Neuronal stem cell (in vitro differentiated cells): Measurements from ENCODE around the gene ANKFN1.

Experiments used
- DNase-seq: peaks from one replicate; pipeline ENCODE4 v3.0.0-alpha.2; 2013; ENCODE audit warnings: low spot score
- H2AFZ ChIP-seq: one replicate; pipeline ENCODE4 v1.6.1; 2013; ENCODE audit warnings: mild to moderate bottlenecking, low read length, inconsistent platforms
- H2AK5ac ChIP-seq: 2 replicates; pipeline ENCODE4 v1.6.1; 2013; ENCODE audit warnings: low read depth, mild to moderate bottlenecking, inconsistent platforms, low read length, moderate library complexity, mixed read lengths
- H2BK120ac ChIP-seq: 2 replicates; pipeline ENCODE4 v1.6.1; 2013; ENCODE audit warnings: low read depth, mild to moderate bottlenecking, inconsistent platforms, low read length, moderate library complexity, mixed read lengths
- H2BK12ac ChIP-seq: one replicate; pipeline ENCODE4 v1.6.1; 2013; ENCODE audit warnings: low read length, inconsistent platforms
- H2BK15ac ChIP-seq: 2 replicates; pipeline ENCODE4 v1.6.1; 2013; ENCODE audit warnings: mild to moderate bottlenecking, low read length, inconsistent platforms, mixed read lengths
- H2BK5ac ChIP-seq: one replicate; pipeline ENCODE4 v1.6.1; 2013; ENCODE audit warnings: inconsistent platforms, mild to moderate bottlenecking, low read length, moderate library complexity
- H3K14ac ChIP-seq: one replicate; pipeline ENCODE4 v1.6.1; 2013; ENCODE audit warnings: low read length, inconsistent platforms
- H3K18ac ChIP-seq: 2 replicates; pipeline ENCODE4 v1.6.1; 2013; ENCODE audit warnings: low read length, inconsistent platforms
- H3K23ac ChIP-seq: 2 replicates; pipeline ENCODE4 v1.6.1; 2013; ENCODE audit warnings: low read depth, mild to moderate bottlenecking, mixed read lengths, low read length, inconsistent platforms; ENCODE audit not compliant: poor library complexity
- H3K27ac ChIP-seq: replicated peaks from 3 replicates; pipeline ENCODE4 v1.5.1; 2013; ENCODE audit warnings: low read length, inconsistent platforms
- H3K27me3 ChIP-seq, 3 experiments: 2 replicates each; pipeline ENCODE4 v1.6.1; 2013; ENCODE audit warnings: low read length in 3 of 3, mild to moderate bottlenecking in 2 of 3, inconsistent platforms in 1 of 3, low read depth in 1 of 3, mixed read lengths in 1 of 3, moderate library complexity in 1 of 3; ENCODE audit not compliant: control insufficient read depth in 3 of 3, insufficient read depth in 3 of 3
- H3K36me3 ChIP-seq, 2 donors: replicated peaks in 1 of 2; 2 replicates each; pipeline ENCODE4 v1.6.1; 2013; ENCODE audit warnings: low read length in 2 of 2; ENCODE audit not compliant: control insufficient read depth in 2 of 2, insufficient read depth in 2 of 2
- H3K4ac ChIP-seq: 2 replicates; pipeline ENCODE4 v1.6.1; 2013; ENCODE audit warnings: inconsistent platforms, mild to moderate bottlenecking, low read length, moderate library complexity
- H3K4me1 ChIP-seq, 2 donors: 1 replicate in 1 of 2; 2 replicates in 1 of 2; pipeline ENCODE4 v1.6.1; 2013; ENCODE audit warnings: low read length in 2 of 2, low read depth in 1 of 2; ENCODE audit not compliant: control insufficient read depth in 2 of 2, insufficient read depth in 1 of 2
- H3K4me2 ChIP-seq: one replicate; pipeline ENCODE4 v1.6.1; 2013; ENCODE audit warnings: mild to moderate bottlenecking, low read length, inconsistent platforms; ENCODE audit not compliant: insufficient read depth, poor library complexity, severe bottlenecking
- H3K4me3 ChIP-seq, 2 donors: 2 replicates each; pipeline ENCODE4 v1.5.1; 2013; ENCODE audit warnings: low read length in 2 of 2, mild to moderate bottlenecking in 2 of 2, inconsistent platforms in 1 of 2, moderate library complexity in 1 of 2
- H3K79me1 ChIP-seq: one replicate; pipeline ENCODE4 v1.6.1; 2013; ENCODE audit warnings: low read depth, mild to moderate bottlenecking, inconsistent platforms, low read length, moderate library complexity
- H3K9ac ChIP-seq: one replicate; pipeline ENCODE4 v1.6.1; 2013; ENCODE audit warnings: mild to moderate bottlenecking, low read depth, low read length, inconsistent platforms; ENCODE audit not compliant: poor library complexity
- H3K9me3 ChIP-seq, 2 donors: replicated peaks in 1 of 2; 2 replicates each; pipeline versions ENCODE3 to v1.6.1; 2013; ENCODE audit warnings: low read length in 2 of 2, mild to moderate bottlenecking in 2 of 2, inconsistent platforms in 1 of 2, low read depth in 1 of 2, mixed read lengths in 1 of 2, moderate library complexity in 1 of 2; ENCODE audit not compliant: control insufficient read depth in 2 of 2, insufficient read depth in 1 of 2
- H4K8ac ChIP-seq: one replicate; pipeline ENCODE4 v1.6.1; 2013; ENCODE audit warnings: low read depth, mild to moderate bottlenecking, inconsistent platforms, low read length, moderate library complexity
- H4K91ac ChIP-seq: one replicate; pipeline ENCODE4 v1.6.1; 2013; ENCODE audit warnings: low read length, low read depth, mild to moderate bottlenecking, inconsistent platforms; ENCODE audit not compliant: poor library complexity
- WGBS, 2 donors: extraction: QIAGEN DNeasy Blood & Tissue Kit; methylation state at CpG; one replicate each; pipeline ENCODE4 v1.1.7; 2013; ENCODE audit warnings: missing lambda C conversion rate in 2 of 2, mixed read lengths in 1 of 2; ENCODE audit not compliant: insufficient read length in 2 of 2, insufficient replicate concordance in 1 of 2; ENCODE audit errors: extremely low coverage in 2 of 2; 5-methylcytosine and 5-hydroxymethylcytosine counted together

The ANKFN1 gene

GRCh38 chr17:56499799-56500388 is 346.6 kb downstream of the ANKFN1 start:
- no peak for DNase-seq
- Histone ChIP-seq H2BK15ac (no peak overlapping the region), H3K27me3 (no peaks in the 10 kb centered on the region), H3K9me3 (no peaks in the 10 kb centered on the region), H3K4me1 (no peaks in the 10 kb centered on the region), H3K18ac (no peak overlapping the region), H3K4ac (no peak overlapping the region), H3K4me2 (no peak overlapping the region), H3K9ac (no peak overlapping the region), H4K8ac (no peak overlapping the region), H3K36me3 (no peaks in the 10 kb centered on the region), H2AFZ (no peak overlapping the region), H2BK5ac (no peak overlapping the region), H2AK5ac (no peak overlapping the region), H3K4me3 (no peak overlapping the region), H2BK12ac (no peak overlapping the region), H3K27ac (no peak overlapping the region), H3K79me1 (no peaks in the 10 kb centered on the region), H3K14ac (no peak overlapping the region), H2BK120ac (no peak overlapping the region), H3K23ac (no peak overlapping the region), H4K91ac (no peak overlapping the region)
- WGBS, 2 donors, result no CpG with 5 or more reads among the region's 1 CpG

GRCh38 chr17:56502120-56502654 is 348.9 kb downstream of the ANKFN1 start:
- Histone ChIP-seq H3K23ac (no peak overlapping the region), H3K27me3 (no peaks in the 10 kb centered on the region), H3K14ac (no peak overlapping the region), H2BK5ac (no peak overlapping the region), H3K4me2 (no peak overlapping the region), H2AFZ (no peak overlapping the region), H4K91ac (no peak overlapping the region), H3K36me3 (no peaks in the 10 kb centered on the region), H3K79me1 (no peaks in the 10 kb centered on the region), H2BK120ac (no peak overlapping the region), H3K4ac (no peak overlapping the region), H3K9me3 (no peaks in the 10 kb centered on the region), H4K8ac (no peak overlapping the region), H3K9ac (no peak overlapping the region), H2BK12ac (no peak overlapping the region), H3K4me1 (no peaks in the 10 kb centered on the region), H2AK5ac (no peak overlapping the region), H3K4me3 (no peak overlapping the region), H2BK15ac (no peak overlapping the region), H3K27ac (no peak overlapping the region), H3K18ac (no peak overlapping the region)
- WGBS, 2 donors, result no CpG with 5 or more reads among the region's 5 CpGs
- no peak for DNase-seq

- Histone ChIP-seq H3K4me1 (no peaks in the 10 kb centered on the region), H3K79me1 (no peaks in the 10 kb centered on the region), H3K36me3 (no peaks in the 10 kb centered on the region), H3K4me2 (no peak overlapping the region), H3K18ac (no peak overlapping the region), H4K8ac (no peak overlapping the region), H3K23ac (no peak overlapping the region), H2AK5ac (no peak overlapping the region), H2BK12ac (no peak overlapping the region), H3K14ac (no peak overlapping the region), H3K27ac (no peak overlapping the region), H3K4ac (no peak overlapping the region), H3K4me3 (no peak overlapping the region), H3K9me3 (no peaks in the 10 kb centered on the region), H4K91ac (no peak overlapping the region), H2BK15ac (no peak overlapping the region), H2AFZ (no peak overlapping the region), H3K9ac (no peak overlapping the region), H2BK120ac (no peak overlapping the region), H3K27me3 (no peaks in the 10 kb centered on the region), H2BK5ac (no peak overlapping the region)
- DNase-seq, result no peak
- no CpG with 5 or more reads among the region's 2 CpGs for WGBS, 2 donors
These were observed 352.0 kb downstream of the ANKFN1 start for GRCh38 chr17:56505154-56505756.

- H3K14ac ChIP-seq, result no peak overlapping the region
- no peak overlapping the region for H3K23ac ChIP-seq
- H3K18ac ChIP-seq, result no peak overlapping the region
- H2BK15ac ChIP-seq, result no peak overlapping the region
- H4K8ac ChIP-seq, result no peak overlapping the region
- no peak overlapping the region for H3K4ac ChIP-seq
- H2BK12ac ChIP-seq, result no peak overlapping the region
- H3K4me1 ChIP-seq, result no peaks in the 10 kb centered on the region
- H3K9me3 ChIP-seq, result no peaks in the 10 kb centered on the region
- no peak for DNase-seq
- no peak overlapping the region for H3K4me2 ChIP-seq
- H3K27ac ChIP-seq, result no peak overlapping the region
- no peaks in the 10 kb centered on the region for H3K36me3 ChIP-seq
- H2BK5ac ChIP-seq, result no peak overlapping the region
- no peak overlapping the region for H3K9ac ChIP-seq
- H4K91ac ChIP-seq, result no peak overlapping the region
- no peak overlapping the region for H2AFZ ChIP-seq
- H3K4me3 ChIP-seq, result no peak overlapping the region
- no peak overlapping the region for H2AK5ac ChIP-seq
- H3K79me1 ChIP-seq, result no peaks in the 10 kb centered on the region
- H3K27me3 ChIP-seq, result no peaks in the 10 kb centered on the region
- no peak overlapping the region for H2BK120ac ChIP-seq
These were observed 353.1 kb downstream of the ANKFN1 start for GRCh38 chr17:56506349-56506748.
